ENCODE results near the gene AKT3. TPM values are rescaled to one million over a fixed set of nuclear protein-coding genes. Genes with fewer than 3 reads are reported as not detected.

AKT3 gene
- total and polyA plus RNA-seq, 2 experiments from 2014 or later, result 4.5 to 18.5 TPM

DNA sequence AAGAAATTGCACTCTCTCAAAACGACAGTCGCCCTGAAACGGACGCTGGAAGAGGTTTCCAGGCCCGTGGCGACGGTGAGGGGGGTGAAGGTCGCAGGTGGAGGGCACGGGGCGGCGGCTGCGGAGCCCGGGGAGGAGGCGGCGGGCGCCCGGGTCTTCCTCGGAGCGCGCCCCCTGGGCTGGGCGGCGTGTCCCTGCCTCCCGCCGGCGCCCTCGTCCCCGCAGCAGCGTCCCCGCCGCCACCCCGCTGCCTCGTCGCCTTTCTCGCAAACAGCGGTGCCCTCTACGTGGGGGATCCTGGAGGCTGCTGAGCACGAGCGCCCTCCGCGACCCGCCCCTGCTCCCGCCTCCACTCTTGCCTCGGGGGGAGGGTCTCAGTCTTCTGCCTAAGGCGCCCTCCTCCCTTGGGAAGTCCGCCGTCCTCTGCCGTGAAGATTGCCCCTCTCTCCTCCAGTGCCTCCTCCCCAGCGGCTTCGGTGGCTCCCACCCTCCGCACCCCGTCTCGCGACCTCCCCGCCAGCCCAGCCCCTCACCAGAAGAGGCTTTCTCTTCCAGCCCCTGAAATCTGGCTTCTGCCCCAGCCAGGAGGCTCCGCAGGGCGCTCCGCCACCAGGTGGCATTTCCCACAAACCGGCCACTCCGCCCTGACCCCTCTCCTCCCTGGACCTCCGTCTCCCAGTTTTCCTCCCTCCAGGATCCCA, 366.8 kb downstream of the AKT3 start:
- Mint-ChIP-seq H3K27ac (no peak overlapping the region), H3K9me3 (peaks cover 4% of the 10 kb centered on the region; the same call in 2 of the 3 replicates), H3K36me3 (ENCODE audit: low read depth) (peaks cover 4% of the 10 kb centered on the region; the same call in 1 of the 3 replicates), H3K4me3 (peak overlapping the region; percentile 70), H3K27me3 (ENCODE audit: insufficient read depth, low read depth, poor library complexity) (peaks cover 13% of the 10 kb centered on the region), H3K4me1 (peaks cover 26% of the 10 kb centered on the region)
- Histone ChIP-seq H3K27ac (ENCODE audit: low read depth) (no peak overlapping the region), H3K4me1 (ENCODE audit: insufficient read depth) (peaks cover 18% of the 10 kb centered on the region), H3K27me3 (ENCODE audit: insufficient read depth) (no peaks in the 10 kb centered on the region), H3K4me2 (peak overlapping the region; percentile 82), H4K20me1 (replicated peaks; ENCODE audit: insufficient read depth) (no peaks in the 10 kb centered on the region), H3F3A (replicated peaks; ENCODE audit: low read depth) (peaks cover 3% of the 10 kb centered on the region; the same call in 1 of the 2 replicates), H2AFZ (peak overlapping the region; percentile 96), H3K4me3 (peak overlapping the region; percentile 61), H3K9me2 (ENCODE audit: insufficient read depth) (peaks cover 6% of the 10 kb centered on the region), H3K36me3 (ENCODE audit: insufficient read depth) (no peaks in the 10 kb centered on the region), H3K79me2 (replicated peaks; ENCODE audit: insufficient read depth) (no peaks in the 10 kb centered on the region)
- ATAC-seq (peak; percentile 57), DNase-seq (ENCODE audit: low spot score) (peak; percentile 70)
- TF ChIP-seq EZH2phosphoT487 (IDR thresholded peaks at IDR 0.05; ENCODE audit: unreplicated experiment), result no peak
- TF ChIP-seq POLR2AphosphoS5 (IDR thresholded peaks at IDR 0.05; ENCODE audit: low read depth), result 0 out of 2 replicates have a peak, but pooled peaks have one; percentile 36
- TF ChIP-seq, protein P1, sequence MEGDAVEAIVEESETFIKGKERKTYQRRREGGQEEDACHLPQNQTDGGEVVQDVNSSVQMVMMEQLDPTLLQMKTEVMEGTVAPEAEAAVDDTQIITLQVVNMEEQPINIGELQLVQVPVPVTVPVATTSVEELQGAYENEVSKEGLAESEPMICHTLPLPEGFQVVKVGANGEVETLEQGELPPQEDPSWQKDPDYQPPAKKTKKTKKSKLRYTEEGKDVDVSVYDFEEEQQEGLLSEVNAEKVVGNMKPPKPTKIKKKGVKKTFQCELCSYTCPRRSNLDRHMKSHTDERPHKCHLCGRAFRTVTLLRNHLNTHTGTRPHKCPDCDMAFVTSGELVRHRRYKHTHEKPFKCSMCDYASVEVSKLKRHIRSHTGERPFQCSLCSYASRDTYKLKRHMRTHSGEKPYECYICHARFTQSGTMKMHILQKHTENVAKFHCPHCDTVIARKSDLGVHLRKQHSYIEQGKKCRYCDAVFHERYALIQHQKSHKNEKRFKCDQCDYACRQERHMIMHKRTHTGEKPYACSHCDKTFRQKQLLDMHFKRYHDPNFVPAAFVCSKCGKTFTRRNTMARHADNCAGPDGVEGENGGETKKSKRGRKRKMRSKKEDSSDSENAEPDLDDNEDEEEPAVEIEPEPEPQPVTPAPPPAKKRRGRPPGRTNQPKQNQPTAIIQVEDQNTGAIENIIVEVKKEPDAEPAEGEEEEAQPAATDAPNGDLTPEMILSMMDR (conservative IDR thresholded peaks at IDR 0.05; ENCODE audit: low read depth in 2 of 2), result peak; percentile 32 to 61
- no peak for TF ChIP-seq ZNF331 (CRISPR knock-in tag; IDR thresholded peaks at IDR 0.05; ENCODE audit: low read depth)

DNA sequence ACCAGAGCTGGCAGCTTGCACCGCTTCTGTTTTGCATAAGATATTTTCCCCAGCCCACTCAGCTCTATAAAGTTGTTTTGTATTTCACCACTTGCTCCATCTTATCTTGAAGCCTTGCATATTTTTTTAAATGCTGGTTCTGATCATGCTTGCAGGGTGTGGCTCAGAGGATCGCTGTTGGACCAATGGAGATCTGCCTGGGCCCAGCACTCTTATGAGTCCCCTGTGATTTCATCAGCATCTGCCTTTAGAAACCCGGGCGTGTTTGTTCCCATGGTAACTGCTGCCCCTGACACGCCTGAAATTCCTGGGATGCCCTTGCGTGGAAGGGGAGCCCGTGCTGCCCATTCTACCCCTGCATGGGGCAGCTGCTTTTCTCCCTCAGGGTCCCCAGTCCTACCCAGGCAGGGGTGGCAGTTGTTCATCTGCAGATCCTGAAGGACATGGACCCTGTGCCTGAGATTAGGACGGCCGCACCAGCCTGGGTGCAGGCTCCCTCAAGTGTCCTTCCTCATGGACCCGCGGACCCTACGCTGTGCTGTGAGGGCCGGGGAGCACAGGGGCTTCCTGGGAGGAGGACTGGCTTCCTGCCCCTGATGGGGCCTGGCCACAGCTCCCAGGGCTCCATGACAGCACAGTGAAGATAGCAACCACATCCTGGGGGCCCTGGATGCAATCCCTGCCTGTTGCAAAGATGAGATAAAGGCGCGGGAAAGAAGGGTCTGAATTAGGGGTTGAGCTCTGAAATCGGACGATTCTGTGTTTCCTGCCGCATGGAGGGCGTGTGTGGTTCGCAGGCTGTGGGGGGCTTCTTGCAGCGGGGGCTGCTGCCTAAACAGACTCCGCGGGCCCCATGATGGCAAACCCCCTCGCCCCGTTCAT, 367.7 kb downstream of the AKT3 start:
- H3K4me2 ChIP-seq, result peak overlapping the region; percentile 82
- TF ChIP-seq, protein P2, sequence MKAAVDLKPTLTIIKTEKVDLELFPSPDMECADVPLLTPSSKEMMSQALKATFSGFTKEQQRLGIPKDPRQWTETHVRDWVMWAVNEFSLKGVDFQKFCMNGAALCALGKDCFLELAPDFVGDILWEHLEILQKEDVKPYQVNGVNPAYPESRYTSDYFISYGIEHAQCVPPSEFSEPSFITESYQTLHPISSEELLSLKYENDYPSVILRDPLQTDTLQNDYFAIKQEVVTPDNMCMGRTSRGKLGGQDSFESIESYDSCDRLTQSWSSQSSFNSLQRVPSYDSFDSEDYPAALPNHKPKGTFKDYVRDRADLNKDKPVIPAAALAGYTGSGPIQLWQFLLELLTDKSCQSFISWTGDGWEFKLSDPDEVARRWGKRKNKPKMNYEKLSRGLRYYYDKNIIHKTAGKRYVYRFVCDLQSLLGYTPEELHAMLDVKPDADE (IDR thresholded peaks at IDR 0.05), result no peak
- TF ChIP-seq STAT1 (IDR thresholded peaks at IDR 0.05; ENCODE audit: unreplicated experiment) (no peak), JUNB (IDR thresholded peaks at IDR 0.05; ENCODE audit: unreplicated experiment) (no peak), CREB1 (CRISPR knock-in tag; IDR thresholded peaks at IDR 0.05; ENCODE audit: low read depth) (no peak), EZH2phosphoT487 (IDR thresholded peaks at IDR 0.05; ENCODE audit: unreplicated experiment) (no peak)
- TF ChIP-seq, protein P3, sequence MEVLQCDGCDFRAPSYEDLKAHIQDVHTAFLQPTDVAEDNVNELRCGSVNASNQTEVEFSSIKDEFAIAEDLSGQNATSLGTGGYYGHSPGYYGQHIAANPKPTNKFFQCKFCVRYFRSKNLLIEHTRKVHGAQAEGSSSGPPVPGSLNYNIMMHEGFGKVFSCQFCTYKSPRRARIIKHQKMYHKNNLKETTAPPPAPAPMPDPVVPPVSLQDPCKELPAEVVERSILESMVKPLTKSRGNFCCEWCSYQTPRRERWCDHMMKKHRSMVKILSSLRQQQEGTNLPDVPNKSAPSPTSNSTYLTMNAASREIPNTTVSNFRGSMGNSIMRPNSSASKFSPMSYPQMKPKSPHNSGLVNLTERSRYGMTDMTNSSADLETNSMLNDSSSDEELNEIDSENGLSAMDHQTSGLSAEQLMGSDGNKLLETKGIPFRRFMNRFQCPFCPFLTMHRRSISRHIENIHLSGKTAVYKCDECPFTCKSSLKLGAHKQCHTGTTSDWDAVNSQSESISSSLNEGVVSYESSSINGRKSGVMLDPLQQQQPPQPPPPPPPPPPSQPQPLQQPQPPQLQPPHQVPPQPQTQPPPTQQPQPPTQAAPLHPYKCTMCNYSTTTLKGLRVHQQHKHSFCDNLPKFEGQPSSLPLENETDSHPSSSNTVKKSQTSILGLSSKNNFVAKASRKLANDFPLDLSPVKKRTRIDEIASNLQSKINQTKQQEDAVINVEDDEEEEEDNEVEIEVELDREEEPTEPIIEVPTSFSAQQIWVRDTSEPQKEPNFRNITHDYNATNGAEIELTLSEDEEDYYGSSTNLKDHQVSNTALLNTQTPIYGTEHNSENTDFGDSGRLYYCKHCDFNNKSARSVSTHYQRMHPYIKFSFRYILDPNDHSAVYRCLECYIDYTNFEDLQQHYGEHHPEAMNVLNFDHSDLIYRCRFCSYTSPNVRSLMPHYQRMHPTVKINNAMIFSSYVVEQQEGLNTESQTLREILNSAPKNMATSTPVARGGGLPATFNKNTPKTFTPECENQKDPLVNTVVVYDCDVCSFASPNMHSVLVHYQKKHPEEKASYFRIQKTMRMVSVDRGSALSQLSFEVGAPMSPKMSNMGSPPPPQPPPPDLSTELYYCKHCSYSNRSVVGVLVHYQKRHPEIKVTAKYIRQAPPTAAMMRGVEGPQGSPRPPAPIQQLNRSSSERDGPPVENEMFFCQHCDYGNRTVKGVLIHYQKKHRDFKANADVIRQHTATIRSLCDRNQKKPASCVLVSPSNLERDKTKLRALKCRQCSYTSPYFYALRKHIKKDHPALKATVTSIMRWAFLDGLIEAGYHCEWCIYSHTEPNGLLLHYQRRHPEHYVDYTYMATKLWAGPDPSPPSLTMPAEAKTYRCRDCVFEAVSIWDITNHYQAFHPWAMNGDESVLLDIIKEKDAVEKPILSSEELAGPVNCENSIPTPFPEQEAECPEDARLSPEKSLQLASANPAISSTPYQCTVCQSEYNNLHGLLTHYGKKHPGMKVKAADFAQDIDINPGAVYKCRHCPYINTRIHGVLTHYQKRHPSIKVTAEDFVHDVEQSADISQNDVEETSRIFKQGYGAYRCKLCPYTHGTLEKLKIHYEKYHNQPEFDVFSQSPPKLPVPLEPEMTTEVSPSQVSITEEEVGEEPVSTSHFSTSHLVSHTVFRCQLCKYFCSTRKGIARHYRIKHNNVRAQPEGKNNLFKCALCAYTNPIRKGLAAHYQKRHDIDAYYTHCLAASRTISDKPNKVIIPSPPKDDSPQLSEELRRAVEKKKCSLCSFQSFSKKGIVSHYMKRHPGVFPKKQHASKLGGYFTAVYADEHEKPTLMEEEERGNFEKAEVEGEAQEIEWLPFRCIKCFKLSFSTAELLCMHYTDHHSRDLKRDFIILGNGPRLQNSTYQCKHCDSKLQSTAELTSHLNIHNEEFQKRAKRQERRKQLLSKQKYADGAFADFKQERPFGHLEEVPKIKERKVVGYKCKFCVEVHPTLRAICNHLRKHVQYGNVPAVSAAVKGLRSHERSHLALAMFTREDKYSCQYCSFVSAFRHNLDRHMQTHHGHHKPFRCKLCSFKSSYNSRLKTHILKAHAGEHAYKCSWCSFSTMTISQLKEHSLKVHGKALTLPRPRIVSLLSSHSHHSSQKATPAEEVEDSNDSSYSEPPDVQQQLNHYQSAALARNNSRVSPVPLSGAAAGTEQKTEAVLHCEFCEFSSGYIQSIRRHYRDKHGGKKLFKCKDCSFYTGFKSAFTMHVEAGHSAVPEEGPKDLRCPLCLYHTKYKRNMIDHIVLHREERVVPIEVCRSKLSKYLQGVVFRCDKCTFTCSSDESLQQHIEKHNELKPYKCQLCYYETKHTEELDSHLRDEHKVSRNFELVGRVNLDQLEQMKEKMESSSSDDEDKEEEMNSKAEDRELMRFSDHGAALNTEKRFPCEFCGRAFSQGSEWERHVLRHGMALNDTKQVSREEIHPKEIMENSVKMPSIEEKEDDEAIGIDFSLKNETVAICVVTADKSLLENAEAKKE (CRISPR knock-in tag; IDR thresholded peaks at IDR 0.05), result no peak

More for the DNA sequence above, 367.7 kb downstream of the AKT3 start:
- H3K4me3 ChIP-seq, result peak overlapping the region; percentile 61
- H3K4me1 ChIP-seq (ENCODE audit: insufficient read depth), result peaks cover 13% of the 10 kb centered on the region
- peak; percentile 78 for DNase-seq (ENCODE audit: low spot score)
- peaks cover 4% of the 10 kb centered on the region; the same call in 2 of the 3 replicates for H3K9me3 Mint-ChIP-seq
- no peak overlapping the region for H3K27ac ChIP-seq (ENCODE audit: low read depth)
- H3K36me3 ChIP-seq (ENCODE audit: insufficient read depth), result no peaks in the 10 kb centered on the region
- H3K27me3 Mint-ChIP-seq (ENCODE audit: insufficient read depth, low read depth, poor library complexity), result peaks cover 18% of the 10 kb centered on the region
- no peaks in the 10 kb centered on the region for H4K20me1 ChIP-seq (replicated peaks; ENCODE audit: insufficient read depth)
- H3K27me3 ChIP-seq (ENCODE audit: insufficient read depth), result no peaks in the 10 kb centered on the region
- H3K27ac Mint-ChIP-seq, result no peak overlapping the region
- ATAC-seq, result peak; percentile 49
- H3K79me2 ChIP-seq (replicated peaks; ENCODE audit: insufficient read depth), result no peaks in the 10 kb centered on the region
- H2AFZ ChIP-seq, result peak overlapping the region; percentile 96
- H3F3A ChIP-seq (replicated peaks; ENCODE audit: low read depth), result no peaks in the 10 kb centered on the region
- H3K36me3 Mint-ChIP-seq (ENCODE audit: low read depth), result peaks cover 4% of the 10 kb centered on the region; the same call in 1 of the 3 replicates
- peak overlapping the region; percentile 70 for H3K4me3 Mint-ChIP-seq
- H3K4me1 Mint-ChIP-seq, result peaks cover 24% of the 10 kb centered on the region
- peaks cover 6% of the 10 kb centered on the region for H3K9me2 ChIP-seq (ENCODE audit: insufficient read depth)

Data from GM23338 (cell line).